IPS-20b (cell line): ENCODE data around the gene RBM33.

Experiments used
- H3K27ac ChIP-seq: one replicate; pipeline ENCODE4 v1.5.1; 2013; ENCODE audit warnings: low read length
- H3K27me3 ChIP-seq: 2 replicates; pipeline ENCODE4 v1.6.1; 2013; ENCODE audit warnings: mild to moderate bottlenecking, low read length, inconsistent platforms; ENCODE audit not compliant: insufficient read depth
- H3K36me3 ChIP-seq: 2 replicates; pipeline ENCODE4 v1.6.1; 2013; ENCODE audit warnings: low read depth, mild to moderate bottlenecking, inconsistent platforms, low read length, moderate library complexity; ENCODE audit not compliant: insufficient read depth
- H3K4me1 ChIP-seq: 2 replicates; pipeline ENCODE4 v1.6.1; 2013; ENCODE audit warnings: mild to moderate bottlenecking, control low read depth, inconsistent platforms, low read length, moderate library complexity; ENCODE audit not compliant: insufficient read depth
- H3K4me3 ChIP-seq: 2 replicates; pipeline ENCODE4 v1.5.1; 2013; ENCODE audit warnings: mild to moderate bottlenecking, low read length, inconsistent platforms
- H3K9ac ChIP-seq: 2 replicates; pipeline ENCODE4 v1.6.1; 2013; ENCODE audit warnings: low read depth, mild to moderate bottlenecking, inconsistent platforms, low read length, moderate library complexity
- H3K9me3 ChIP-seq: 2 replicates; pipeline ENCODE4 v1.6.1; 2013; ENCODE audit warnings: mild to moderate bottlenecking, low read depth, low read length, inconsistent platforms; ENCODE audit not compliant: insufficient read depth

RBM33 gene

DNA sequence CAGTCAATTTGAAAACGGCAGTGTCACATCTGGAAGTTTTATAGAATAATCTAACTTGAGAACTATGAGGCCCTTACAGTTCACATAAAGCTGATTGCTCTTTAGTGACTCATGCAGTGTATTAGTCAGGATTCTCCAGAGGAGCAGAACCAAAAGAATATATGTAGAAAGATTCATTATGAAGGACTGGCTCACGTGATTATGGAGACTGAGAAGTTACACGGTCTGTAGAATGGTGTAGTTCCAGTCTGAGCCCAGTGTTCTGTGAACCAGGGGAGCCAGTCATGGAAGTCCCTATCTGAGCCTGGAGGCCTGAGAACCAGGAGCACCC lies 21.5 kb downstream of the RBM33 start:
- Histone ChIP-seq H3K27me3 (no peaks in the 10 kb centered on the region), H3K27ac (no peak overlapping the region), H3K4me3 (no peak overlapping the region), H3K9me3 (no peaks in the 10 kb centered on the region), H3K9ac (no peak overlapping the region), H3K4me1 (peaks cover 12% of the 10 kb centered on the region; the same call in 1 of the 2 replicates), H3K36me3 (peaks cover 18% of the 10 kb centered on the region; the same call in 1 of the 2 replicates)

DNA sequence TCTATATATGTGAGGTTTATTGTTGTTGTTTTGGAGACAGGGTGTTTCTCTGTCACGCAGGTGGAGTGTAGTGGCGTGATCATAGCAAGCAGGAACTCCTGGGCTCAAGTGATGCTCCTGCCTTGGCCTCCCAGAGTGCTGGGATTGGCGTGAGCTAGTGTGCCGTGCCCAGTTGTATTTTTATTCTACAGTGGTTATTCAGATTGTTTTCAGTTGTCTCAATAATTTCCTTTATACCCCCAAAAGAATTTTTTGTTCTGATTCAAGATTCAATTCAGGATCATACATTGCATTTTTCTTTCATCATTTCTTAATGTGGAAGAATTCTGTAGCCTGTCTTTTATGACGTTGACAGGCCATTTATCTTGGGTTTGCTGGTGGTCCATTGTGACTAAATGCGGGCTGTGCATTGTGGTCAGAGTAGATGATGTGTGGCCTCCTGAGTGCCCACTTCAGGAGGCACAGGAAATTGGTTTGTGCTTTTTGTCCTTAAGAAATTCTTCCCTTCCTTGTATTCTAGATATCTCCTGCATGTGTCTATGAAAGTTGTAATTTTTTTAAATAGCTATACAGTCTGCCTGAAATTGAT lies 22.9 kb downstream of the RBM33 start:
- no peak overlapping the region for H3K4me3 ChIP-seq
- no peak overlapping the region for H3K27ac ChIP-seq
- no peaks in the 10 kb centered on the region for H3K27me3 ChIP-seq
- no peak overlapping the region for H3K9ac ChIP-seq
- peaks cover 7% of the 10 kb centered on the region; the same call in 1 of the 2 replicates for H3K4me1 ChIP-seq
- H3K36me3 ChIP-seq = peaks cover 18% of the 10 kb centered on the region; the same call in 1 of the 2 replicates
- no peaks in the 10 kb centered on the region for H3K9me3 ChIP-seq

DNA sequence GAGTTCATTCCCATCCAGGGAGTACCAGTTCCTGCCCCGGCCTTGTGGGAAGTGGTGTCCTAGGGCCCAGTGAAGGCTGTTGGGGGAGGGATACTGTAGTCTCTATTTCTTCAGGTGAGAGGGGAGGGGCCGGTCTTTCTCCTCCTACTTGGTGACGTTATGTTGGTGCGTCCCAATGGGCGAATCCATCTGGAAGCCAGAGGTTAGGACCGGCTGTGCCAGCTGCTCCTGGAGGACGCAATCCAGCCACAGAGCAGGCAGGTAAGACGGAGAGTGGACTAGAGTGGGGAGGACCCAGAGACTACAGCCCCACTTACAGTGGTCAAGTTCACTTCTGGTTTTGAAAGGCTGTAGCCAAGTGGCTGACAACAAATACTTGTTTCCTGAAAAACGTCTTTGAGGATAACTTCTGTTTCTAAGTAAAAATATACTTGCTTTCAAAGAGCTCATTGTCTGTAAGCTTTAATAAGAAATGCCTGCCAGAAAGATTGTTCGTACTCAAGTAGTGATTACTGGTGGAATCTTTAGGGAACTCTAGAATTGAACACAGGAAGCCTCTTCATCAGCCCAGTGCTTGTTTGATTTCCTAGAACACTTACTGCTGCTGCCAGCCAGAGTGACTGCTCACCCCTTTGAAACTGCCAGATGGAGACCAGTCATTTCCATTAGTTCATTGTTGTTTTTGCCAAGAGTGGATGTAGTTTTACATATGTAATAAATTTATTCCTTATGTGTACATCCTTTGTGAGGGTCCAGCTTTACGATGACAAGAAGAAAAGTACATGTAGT lies 25.4 kb downstream of the RBM33 start:
- Histone ChIP-seq H3K9ac (no peak overlapping the region), H3K27ac (no peak overlapping the region), H3K4me3 (no peak overlapping the region), H3K4me1 (0 out of 2 replicates have a peak, but pooled peaks cover 4% of the 10 kb centered on the region), H3K9me3 (no peaks in the 10 kb centered on the region), H3K27me3 (no peaks in the 10 kb centered on the region), H3K36me3 (peaks cover 25% of the 10 kb centered on the region; the same call in 1 of the 2 replicates)

DNA sequence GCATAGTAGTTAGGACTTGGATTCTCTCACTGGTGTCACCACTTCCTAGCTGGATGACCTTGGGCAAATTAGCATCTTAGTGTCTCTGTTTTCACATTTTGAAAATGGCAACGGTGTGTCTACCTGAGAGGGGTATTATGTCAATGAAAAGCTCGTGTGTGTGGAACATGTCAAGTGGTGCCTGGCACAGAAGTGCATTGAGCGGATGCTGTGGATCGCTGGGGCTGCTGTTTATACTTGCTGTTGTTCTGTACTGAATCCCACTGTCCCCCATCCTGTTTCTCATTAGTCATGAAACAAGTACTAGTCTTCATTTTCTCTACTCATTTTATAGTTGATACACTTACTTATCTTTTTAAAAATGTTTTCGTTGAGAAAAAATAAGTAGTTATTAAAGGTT lies 26.1 kb downstream of the RBM33 start:
- Histone ChIP-seq H3K4me3 (no peak overlapping the region), H3K4me1 (0 out of 2 replicates have a peak, but pooled peaks cover 4% of the 10 kb centered on the region), H3K36me3 (peaks cover 19% of the 10 kb centered on the region; the same call in 1 of the 2 replicates), H3K9ac (no peak overlapping the region), H3K9me3 (no peaks in the 10 kb centered on the region), H3K27ac (no peak overlapping the region), H3K27me3 (no peaks in the 10 kb centered on the region)

DNA sequence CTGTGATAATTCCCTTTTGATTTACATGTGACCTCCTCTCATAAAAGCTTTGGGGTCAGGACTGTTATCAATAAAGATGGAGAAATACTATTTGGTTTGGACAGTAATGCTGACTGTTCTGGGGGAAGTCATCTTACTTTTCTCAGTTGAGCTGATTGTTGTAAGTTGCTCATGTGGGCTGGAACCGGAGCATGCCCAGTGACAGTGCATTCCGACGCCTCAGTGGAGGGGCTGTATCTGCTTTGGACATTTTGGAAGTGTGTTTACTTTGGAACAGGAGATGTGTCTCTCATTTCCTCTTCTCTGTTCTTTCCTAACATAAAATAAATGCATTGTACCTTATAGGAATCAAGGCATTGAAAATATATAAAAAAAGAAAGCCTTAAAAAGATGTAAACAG lies 30.1 kb downstream of the RBM33 start:
- no peaks in the 10 kb centered on the region for H3K4me1 ChIP-seq
- H3K27me3 ChIP-seq = no peaks in the 10 kb centered on the region
- peaks cover 26% of the 10 kb centered on the region for H3K36me3 ChIP-seq
- H3K9ac ChIP-seq = no peak overlapping the region
- H3K4me3 ChIP-seq = no peak overlapping the region
- no peaks in the 10 kb centered on the region for H3K9me3 ChIP-seq
- no peak overlapping the region for H3K27ac ChIP-seq

DNA sequence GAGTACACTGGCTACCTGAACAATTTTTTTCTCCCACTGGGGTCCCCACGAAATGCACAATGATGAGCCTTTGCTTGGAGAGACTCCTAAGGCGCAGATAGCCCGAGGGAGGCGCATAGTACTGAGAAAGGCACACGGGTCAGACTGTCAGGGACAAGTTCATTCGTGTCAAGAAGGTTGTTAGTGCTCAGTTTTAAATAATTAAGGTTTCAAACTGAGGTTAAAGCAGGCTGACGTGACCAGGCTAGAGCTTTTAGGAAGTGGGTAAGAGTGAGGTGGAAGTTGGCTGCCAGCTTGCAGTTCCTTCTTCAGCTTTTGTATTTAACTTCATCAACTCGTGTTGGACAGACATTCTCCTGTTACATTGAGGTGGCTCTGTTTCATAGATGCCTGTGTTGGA lies 31.6 kb downstream of the RBM33 start:
- H3K9ac ChIP-seq = no peak overlapping the region
- no peak overlapping the region for H3K27ac ChIP-seq
- H3K4me1 ChIP-seq = no peaks in the 10 kb centered on the region; the same call in 1 of the 2 replicates

DNA sequence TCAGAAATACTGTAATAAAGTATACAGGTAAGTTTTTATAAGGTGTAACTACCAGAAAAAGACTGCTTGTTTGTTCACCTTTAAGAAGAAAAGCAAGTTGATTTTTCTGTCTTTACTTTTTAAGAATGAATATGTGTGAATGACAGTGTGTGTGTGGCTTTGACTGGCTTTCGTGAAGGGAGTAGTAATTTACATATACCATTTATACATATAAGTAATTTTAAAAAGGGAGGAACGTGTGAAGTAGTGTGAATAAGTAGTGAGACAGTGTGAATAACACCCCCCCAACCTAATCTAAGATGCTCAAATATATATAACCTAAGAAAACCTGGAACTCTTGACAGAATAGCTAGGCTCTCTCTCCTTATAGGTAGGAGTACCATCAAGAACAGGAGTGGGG lies 33.2 kb downstream of the RBM33 start:
- Histone ChIP-seq H3K4me3 (no peak overlapping the region), H3K36me3 (peaks cover 54% of the 10 kb centered on the region), H3K9ac (no peak overlapping the region), H3K4me1 (no peaks in the 10 kb centered on the region; the same call in 1 of the 2 replicates), H3K27me3 (no peaks in the 10 kb centered on the region), H3K9me3 (no peaks in the 10 kb centered on the region), H3K27ac (no peak overlapping the region)

More for the DNA sequence above, 31.6 kb downstream of the RBM33 start:
- Histone ChIP-seq H3K36me3 (peaks cover 39% of the 10 kb centered on the region), H3K27me3 (no peaks in the 10 kb centered on the region), H3K9me3 (no peaks in the 10 kb centered on the region), H3K4me3 (no peak overlapping the region)

DNA sequence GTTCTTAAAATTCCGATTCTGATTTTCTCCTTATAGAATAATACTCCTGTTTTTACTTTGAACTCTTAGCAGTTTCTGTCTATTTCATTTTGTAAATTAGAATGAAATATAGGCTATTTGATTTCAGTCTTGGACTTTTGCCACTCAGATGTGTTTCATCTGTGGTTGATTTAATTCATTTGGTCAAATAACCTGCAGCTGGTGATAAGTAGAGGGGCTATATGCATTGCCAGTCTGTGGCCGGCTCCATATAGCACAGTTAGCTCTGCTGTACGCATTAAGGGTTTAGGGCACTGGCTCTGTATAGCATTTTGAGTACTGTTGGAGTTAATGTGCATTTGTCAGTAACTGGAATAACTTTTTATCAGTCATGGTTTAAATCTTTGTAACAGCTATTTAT lies 35.7 kb downstream of the RBM33 start:
- Histone ChIP-seq H3K9ac (no peak overlapping the region), H3K36me3 (peaks cover 62% of the 10 kb centered on the region), H3K27me3 (no peaks in the 10 kb centered on the region), H3K4me1 (peaks cover 5% of the 10 kb centered on the region; the same call in 1 of the 2 replicates), H3K27ac (no peak overlapping the region), H3K9me3 (no peaks in the 10 kb centered on the region), H3K4me3 (no peak overlapping the region)

DNA sequence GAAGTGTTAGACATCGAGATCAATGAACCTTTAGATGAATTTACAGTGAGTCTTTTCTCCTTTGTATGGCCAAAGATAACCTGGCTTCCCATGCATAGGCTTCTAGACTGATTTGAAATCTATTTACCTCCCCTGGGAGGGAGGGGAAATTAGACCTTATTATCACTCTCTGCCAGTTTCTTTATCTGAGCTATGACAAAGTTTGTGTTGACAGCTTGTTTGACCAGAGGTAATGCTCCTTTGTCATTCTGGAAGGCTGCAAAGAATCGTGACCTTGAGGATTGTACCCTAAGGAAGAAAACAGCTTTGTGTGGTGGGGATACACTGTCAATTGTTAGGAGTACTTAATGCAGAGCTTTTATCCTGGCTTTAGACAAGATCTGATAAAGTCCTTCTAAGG lies 36.4 kb downstream of the RBM33 start:
- Histone ChIP-seq H3K9me3 (no peaks in the 10 kb centered on the region), H3K4me1 (peaks cover 5% of the 10 kb centered on the region; the same call in 1 of the 2 replicates), H3K27ac (no peak overlapping the region), H3K9ac (no peak overlapping the region), H3K4me3 (no peak overlapping the region), H3K36me3 (peaks cover 67% of the 10 kb centered on the region), H3K27me3 (no peaks in the 10 kb centered on the region)

DNA sequence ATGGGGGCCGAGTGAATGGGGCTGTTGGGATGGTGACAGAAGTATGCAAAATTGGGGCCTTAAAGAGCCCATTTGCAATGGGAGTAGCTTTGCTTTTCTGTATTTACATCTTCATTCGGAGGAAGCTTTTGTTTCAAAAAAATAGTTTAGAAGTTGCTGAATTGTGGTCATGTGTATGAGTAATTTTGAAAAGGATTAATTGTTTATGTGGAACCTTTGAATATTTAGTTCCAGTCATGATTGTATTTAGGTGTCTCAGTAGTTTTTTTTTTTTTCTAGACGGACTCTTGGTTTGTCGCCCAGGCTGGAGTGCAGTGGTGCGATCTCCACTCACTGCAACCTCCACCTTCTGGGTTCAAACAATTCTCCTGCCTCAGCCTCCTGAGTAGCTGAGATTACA lies 37.2 kb downstream of the RBM33 start:
- Histone ChIP-seq H3K27me3 (no peaks in the 10 kb centered on the region), H3K9ac (no peak overlapping the region), H3K4me3 (no peak overlapping the region), H3K9me3 (no peaks in the 10 kb centered on the region), H3K27ac (no peak overlapping the region), H3K36me3 (peaks cover 67% of the 10 kb centered on the region), H3K4me1 (peaks cover 5% of the 10 kb centered on the region; the same call in 1 of the 2 replicates)

DNA sequence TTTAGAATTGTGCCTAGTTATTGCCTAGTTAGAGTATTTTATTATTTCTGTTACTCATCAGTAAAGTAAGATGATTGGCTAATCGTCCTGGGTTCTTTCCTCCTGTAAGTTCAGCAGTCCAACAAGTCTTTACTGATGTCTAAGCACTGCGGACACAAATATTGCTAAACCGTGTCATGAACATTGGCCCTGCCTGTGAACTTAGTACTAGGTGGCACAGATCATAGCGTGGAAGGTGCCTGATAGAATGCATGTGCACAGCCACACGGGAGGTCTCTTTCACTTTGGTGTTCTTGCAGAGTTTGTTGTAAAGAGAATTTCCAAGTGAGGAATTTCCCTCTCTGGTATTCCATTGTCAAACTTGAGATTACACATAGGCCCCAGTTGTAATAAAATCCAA lies 38.0 kb downstream of the RBM33 start:
- peaks cover 5% of the 10 kb centered on the region; the same call in 1 of the 2 replicates for H3K4me1 ChIP-seq
- no peak overlapping the region for H3K4me3 ChIP-seq
- no peak overlapping the region for H3K9ac ChIP-seq
- H3K9me3 ChIP-seq = no peaks in the 10 kb centered on the region
- H3K27me3 ChIP-seq = no peaks in the 10 kb centered on the region
- H3K27ac ChIP-seq = no peak overlapping the region
- peaks cover 67% of the 10 kb centered on the region for H3K36me3 ChIP-seq

DNA sequence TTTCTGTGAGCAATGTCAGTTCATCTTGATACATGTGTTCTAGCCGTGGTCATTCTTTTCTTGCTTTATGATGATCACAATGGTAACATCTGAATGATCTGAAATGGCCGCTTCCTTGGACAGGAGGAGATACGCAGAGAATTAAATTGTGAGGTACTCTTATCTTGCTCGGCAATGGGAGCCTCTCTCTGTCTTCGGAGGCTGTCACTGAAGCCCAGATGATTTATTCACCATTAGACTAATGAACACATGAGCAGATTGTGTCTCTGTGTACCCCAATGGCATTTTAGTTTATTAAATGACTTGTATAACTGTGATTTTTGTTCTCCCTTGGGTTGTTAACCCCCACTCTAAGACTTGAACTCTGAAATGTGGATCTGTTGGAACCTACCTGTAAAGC lies 38.6 kb downstream of the RBM33 start:
- Histone ChIP-seq H3K4me1 (peaks cover 5% of the 10 kb centered on the region; the same call in 1 of the 2 replicates), H3K9ac (no peak overlapping the region), H3K9me3 (no peaks in the 10 kb centered on the region), H3K4me3 (no peak overlapping the region), H3K27ac (no peak overlapping the region), H3K36me3 (peaks cover 67% of the 10 kb centered on the region), H3K27me3 (no peaks in the 10 kb centered on the region)
